Middle frontal gyrus (tissue), 1 donor: Measurements from ENCODE around the gene SHTN1.

Experiments
- DNase-seq: peaks from one replicate; pipeline ENCODE4 v3.0.0-alpha.2; 2015; ENCODE audit warnings: low spot score; ENCODE audit errors: extremely low spot score

The SHTN1 gene

GRCh38 chr10:116917481-116917880, 87.5 kb downstream of the SHTN1 start:
- no peak for DNase-seq

- no peak for DNase-seq
Observed at GRCh38 chr10:116915340-116915739, 89.6 kb downstream of the SHTN1 start.

- DNase-seq: no peak
Observed at GRCh38 chr10:116913695-116914094, 91.3 kb downstream of the SHTN1 start.

- no peak for DNase-seq
Observed at GRCh38 chr10:116912162-116912561, 92.8 kb downstream of the SHTN1 start.

- DNase-seq: no peak
Observed at GRCh38 chr10:116910910-116911309, 94.1 kb downstream of the SHTN1 start.

GRCh38 chr10:116909307-116909706, 95.7 kb downstream of the SHTN1 start:
- DNase-seq: no peak

- DNase-seq: no peak
Observed at GRCh38 chr10:116907245-116907987, 97.6 kb downstream of the SHTN1 start.

- DNase-seq: no peak
Observed at GRCh38 chr10:116905845-116906210, 99.2 kb downstream of the SHTN1 start.

- no peak for DNase-seq
Observed at GRCh38 chr10:116899626-116900025, 105.4 kb downstream of the SHTN1 start.

GRCh38 chr10:116893686-116894037, 111.3 kb downstream of the SHTN1 start:
- no peak for DNase-seq

- DNase-seq: no peak
Observed at GRCh38 chr10:116892907-116893685, 111.9 kb downstream of the SHTN1 start.

- no peak for DNase-seq
Observed at GRCh38 chr10:116891208-116891607, 113.8 kb downstream of the SHTN1 start.

GRCh38 chr10:116889066-116889465, 115.9 kb downstream of the SHTN1 start:
- DNase-seq: no peak

- DNase-seq: no peak
Observed at GRCh38 chr10:116888380-116889055, 116.5 kb downstream of the SHTN1 start.

- no peak for DNase-seq
Observed at GRCh38 chr10:116886772-116887171, 118.2 kb downstream of the SHTN1 start.

- DNase-seq: no peak
Observed at GRCh38 chr10:116882639-116883038, 122.3 kb downstream of the SHTN1 start.

- DNase-seq: no peak
Observed at GRCh38 chr10:116880716-116881482, 124.1 kb downstream of the SHTN1 start.

- DNase-seq: no peak
Observed at GRCh38 chr10:116879817-116880216, 125.2 kb downstream of the SHTN1 start.

GRCh38 chr10:116878123-116878522, 126.9 kb downstream of the SHTN1 start:
- no peak for DNase-seq

- DNase-seq: no peak
Observed at GRCh38 chr10:116877391-116877790, 127.6 kb downstream of the SHTN1 start.

- no peak for DNase-seq
Observed at GRCh38 chr10:116875897-116876296, 129.1 kb downstream of the SHTN1 start.

- no peak for DNase-seq
Observed at GRCh38 chr10:116873134-116873533, 131.9 kb downstream of the SHTN1 start.
